ENCODE data around the gene HYKK. TPM values are rescaled to one million over a fixed set of nuclear protein-coding genes. Genes with fewer than 3 reads are reported as not detected.

Gene HYKK, protein sequence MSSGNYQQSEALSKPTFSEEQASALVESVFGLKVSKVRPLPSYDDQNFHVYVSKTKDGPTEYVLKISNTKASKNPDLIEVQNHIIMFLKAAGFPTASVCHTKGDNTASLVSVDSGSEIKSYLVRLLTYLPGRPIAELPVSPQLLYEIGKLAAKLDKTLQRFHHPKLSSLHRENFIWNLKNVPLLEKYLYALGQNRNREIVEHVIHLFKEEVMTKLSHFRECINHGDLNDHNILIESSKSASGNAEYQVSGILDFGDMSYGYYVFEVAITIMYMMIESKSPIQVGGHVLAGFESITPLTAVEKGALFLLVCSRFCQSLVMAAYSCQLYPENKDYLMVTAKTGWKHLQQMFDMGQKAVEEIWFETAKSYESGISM
- 5.6 to 7.0 TPM (median 6.0 TPM) in 3 replicates for total RNA-seq

DNA sequence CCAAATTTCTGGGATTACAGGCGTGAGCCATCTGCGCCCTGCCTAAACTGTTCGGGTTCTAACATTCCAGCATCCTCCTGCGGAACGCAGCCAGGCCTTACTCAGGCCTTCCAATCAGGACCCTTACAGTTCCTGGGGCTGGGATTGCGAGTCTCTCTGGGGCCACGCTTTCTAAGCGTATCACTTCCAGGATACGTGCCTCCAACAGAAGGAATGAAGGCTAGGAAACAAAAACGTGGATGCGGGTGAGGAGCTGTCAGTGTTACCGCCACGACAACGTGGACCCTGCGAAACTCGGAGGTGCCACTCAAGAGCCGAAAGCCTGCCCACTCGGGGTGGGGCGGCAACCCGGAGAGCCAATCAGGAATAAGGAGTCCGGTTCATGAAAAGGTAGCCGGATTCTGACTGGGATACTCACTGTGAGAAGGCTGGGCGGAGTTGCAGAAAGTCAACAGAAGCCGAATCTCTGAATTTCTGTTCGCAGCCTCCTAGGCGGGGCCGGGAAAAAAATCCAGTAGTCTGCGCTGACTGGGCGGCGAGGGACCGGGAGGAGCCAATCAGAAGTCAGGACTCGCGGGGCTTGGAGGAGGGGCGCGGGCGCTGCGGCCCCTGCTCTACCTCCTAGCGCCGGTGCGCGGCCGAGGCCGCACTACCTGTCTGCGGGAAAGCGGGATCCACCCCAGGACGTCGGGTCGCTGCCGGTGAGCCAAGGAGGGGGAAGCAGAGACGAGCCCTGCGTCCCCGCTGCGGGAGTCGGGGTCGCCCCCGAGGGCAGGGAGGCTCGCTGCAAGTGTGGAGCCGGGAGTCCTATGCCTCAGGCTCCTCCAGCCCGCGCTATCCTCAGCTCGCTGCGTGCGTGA lies at the start of gene HYKK:
Gene HYKK (plus strand): TSS at position 607 of the 860 bp plus-strand sequence. CDS start 5,512 bp downstream, outside the sequence.
- peak within 1 kb of the TSS; percentile 95 for H3K27ac Mint-ChIP-seq
- H3K4me3 Mint-ChIP-seq, result peak within 1 kb of the TSS; percentile 83

DNA sequence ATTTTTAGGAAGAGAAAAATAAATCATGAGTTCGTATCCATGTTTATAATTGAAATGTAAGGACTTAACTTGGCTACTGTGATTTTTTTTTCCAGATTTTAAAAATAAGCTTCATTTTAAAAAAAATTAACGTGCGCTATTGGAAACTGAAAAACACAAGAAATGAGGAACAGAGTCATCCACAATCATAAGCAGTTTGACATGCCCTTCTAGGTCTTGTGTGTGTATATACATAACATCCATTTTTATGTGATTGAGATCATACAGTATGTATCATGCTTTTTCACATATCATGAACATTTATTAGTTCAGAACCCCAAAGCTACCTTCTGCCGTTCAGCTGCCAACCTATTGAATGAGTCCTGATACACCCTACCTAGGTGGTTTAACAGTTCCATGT lies 46.6 kb upstream of the HYKK start:
- no peak overlapping the region for H3K4me3 Mint-ChIP-seq
- peaks cover 43% of the 10 kb centered on the region for H3K4me1 Mint-ChIP-seq
- no peaks in the 10 kb centered on the region for H3K27me3 Mint-ChIP-seq (ENCODE audit: low read depth)
- TF ChIP-seq, protein P1, sequence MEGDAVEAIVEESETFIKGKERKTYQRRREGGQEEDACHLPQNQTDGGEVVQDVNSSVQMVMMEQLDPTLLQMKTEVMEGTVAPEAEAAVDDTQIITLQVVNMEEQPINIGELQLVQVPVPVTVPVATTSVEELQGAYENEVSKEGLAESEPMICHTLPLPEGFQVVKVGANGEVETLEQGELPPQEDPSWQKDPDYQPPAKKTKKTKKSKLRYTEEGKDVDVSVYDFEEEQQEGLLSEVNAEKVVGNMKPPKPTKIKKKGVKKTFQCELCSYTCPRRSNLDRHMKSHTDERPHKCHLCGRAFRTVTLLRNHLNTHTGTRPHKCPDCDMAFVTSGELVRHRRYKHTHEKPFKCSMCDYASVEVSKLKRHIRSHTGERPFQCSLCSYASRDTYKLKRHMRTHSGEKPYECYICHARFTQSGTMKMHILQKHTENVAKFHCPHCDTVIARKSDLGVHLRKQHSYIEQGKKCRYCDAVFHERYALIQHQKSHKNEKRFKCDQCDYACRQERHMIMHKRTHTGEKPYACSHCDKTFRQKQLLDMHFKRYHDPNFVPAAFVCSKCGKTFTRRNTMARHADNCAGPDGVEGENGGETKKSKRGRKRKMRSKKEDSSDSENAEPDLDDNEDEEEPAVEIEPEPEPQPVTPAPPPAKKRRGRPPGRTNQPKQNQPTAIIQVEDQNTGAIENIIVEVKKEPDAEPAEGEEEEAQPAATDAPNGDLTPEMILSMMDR (IDR thresholded peaks at IDR 0.05; ENCODE audit: unreplicated experiment), result no peak
- H3K9me3 Mint-ChIP-seq, result no peaks in the 10 kb centered on the region
- H3K36me3 Mint-ChIP-seq, result peaks cover 17% of the 10 kb centered on the region
- no peak overlapping the region for H3K27ac Mint-ChIP-seq
- no peak for DNase-seq (ENCODE audit: low spot score in 2 of 2, unreplicated experiment in 2 of 2)

More for the DNA sequence above, at the start of gene HYKK:
- TF ChIP-seq, protein P1 (IDR thresholded peaks at IDR 0.05; ENCODE audit: unreplicated experiment), result no peak
- peaks cover 1% of the 10 kb centered on the region for H3K36me3 Mint-ChIP-seq
- H3K4me1 Mint-ChIP-seq, result peaks cover 12% of the 10 kb centered on the region
- DNase-seq (ENCODE audit: low spot score in 2 of 2, unreplicated experiment in 2 of 2), result peak; percentile 88 to 93
- H3K9me3 Mint-ChIP-seq, result peaks cover 4% of the 10 kb centered on the region
- H3K27me3 Mint-ChIP-seq (ENCODE audit: low read depth), result no peaks in the 10 kb centered on the region

DNA sequence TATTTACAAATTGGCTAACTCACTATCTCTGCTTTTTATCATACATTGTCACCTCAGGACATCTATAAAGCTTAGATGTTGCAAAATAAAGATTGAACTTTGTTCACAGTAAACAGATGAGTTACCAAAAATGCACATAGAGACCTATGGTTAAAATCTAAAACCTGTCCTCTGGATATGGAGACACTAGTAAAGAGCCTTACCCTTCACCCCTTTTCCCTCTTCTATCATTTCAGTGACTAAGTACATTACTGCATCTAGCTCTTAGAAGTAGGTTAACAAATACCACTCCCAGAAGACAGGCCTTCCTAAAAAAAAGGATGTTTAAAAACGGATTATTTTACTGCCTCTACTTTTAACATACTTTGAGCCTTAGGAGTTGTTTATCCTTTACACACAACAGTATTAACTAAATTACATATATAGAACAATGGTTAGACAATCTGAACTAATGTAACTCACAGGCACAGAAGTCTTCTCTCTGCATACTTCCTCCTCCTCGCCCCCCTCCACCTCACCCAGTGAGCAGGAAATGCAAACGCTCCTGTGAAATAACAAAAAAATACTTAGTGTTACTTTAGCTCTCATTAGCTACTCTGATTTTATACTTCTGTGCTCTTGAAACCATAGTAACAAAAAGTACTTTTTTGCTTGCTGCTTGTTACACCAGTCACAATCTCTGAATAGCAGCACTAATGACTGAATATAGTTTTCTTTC lies 46.0 kb upstream of the HYKK start:
- Mint-ChIP-seq H3K4me3 (no peak overlapping the region), H3K4me1 (peaks cover 37% of the 10 kb centered on the region), H3K36me3 (peaks cover 17% of the 10 kb centered on the region), H3K27ac (peak overlapping the region; percentile 9), H3K27me3 (ENCODE audit: low read depth) (no peaks in the 10 kb centered on the region), H3K9me3 (no peaks in the 10 kb centered on the region)
- DNase-seq (ENCODE audit: low spot score in 2 of 2, unreplicated experiment in 2 of 2), result no peak
- TF ChIP-seq, protein P1 (IDR thresholded peaks at IDR 0.05; ENCODE audit: unreplicated experiment), result no peak

DNA sequence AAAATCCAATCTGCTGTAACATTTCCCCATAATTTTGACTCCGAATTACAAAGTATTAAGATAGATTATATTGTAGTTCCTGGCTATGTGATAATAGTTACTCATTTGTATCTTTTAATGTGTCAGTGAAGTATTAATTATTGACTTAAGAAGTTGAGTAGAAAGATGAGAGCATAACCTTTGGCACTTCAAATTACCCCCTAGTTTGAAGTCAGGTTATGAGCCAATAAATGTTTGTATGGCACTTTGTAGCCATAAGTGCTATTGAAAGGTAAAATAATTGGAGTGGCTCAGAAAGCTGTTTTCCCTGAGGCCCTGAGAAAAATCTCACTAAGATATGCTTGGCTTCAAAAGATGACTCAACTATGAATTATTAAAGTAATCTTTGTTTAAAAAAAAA lies 38.3 kb upstream of the HYKK start:
- Mint-ChIP-seq H3K27me3 (ENCODE audit: low read depth) (no peaks in the 10 kb centered on the region), H3K36me3 (peaks cover 22% of the 10 kb centered on the region), H3K9me3 (no peaks in the 10 kb centered on the region), H3K4me3 (no peak overlapping the region), H3K27ac (no peak overlapping the region), H3K4me1 (peaks cover 3% of the 10 kb centered on the region)
- TF ChIP-seq, protein P1 (IDR thresholded peaks at IDR 0.05; ENCODE audit: unreplicated experiment), result no peak
- DNase-seq (ENCODE audit: low spot score in 2 of 2, unreplicated experiment in 2 of 2), result no peak

DNA sequence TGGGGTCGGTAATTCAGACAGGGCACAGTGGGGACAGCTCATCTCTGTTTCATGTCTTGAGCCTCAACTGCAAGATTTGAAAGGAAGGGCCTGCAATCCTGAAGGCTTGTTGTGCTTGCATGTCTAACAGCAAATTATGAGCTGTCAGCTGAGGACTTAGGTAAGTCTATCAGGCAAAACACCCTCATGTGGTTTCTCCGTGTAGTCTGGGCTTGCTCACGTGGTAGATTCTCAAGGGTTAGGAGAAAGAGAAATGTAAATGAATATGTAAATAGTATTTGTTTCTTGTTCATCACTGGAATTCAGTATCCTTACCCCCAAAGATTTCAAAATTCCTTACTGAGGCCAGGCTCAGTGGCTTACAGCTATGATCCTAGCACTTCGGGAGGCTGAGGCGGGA lies 30.1 kb upstream of the HYKK start:
- H3K4me1 Mint-ChIP-seq, result no peaks in the 10 kb centered on the region
- H3K36me3 Mint-ChIP-seq, result peaks cover 21% of the 10 kb centered on the region
- DNase-seq (ENCODE audit: low spot score in 2 of 2, unreplicated experiment in 2 of 2), result no peak

More for the DNA sequence above, 30.1 kb upstream of the HYKK start:
- no peaks in the 10 kb centered on the region for H3K27me3 Mint-ChIP-seq (ENCODE audit: low read depth)
- H3K27ac Mint-ChIP-seq, result no peak overlapping the region
- H3K4me3 Mint-ChIP-seq, result no peak overlapping the region
- H3K9me3 Mint-ChIP-seq, result no peaks in the 10 kb centered on the region
- TF ChIP-seq, protein P1 (IDR thresholded peaks at IDR 0.05; ENCODE audit: unreplicated experiment), result no peak

All from mesothelial cell of epicardium (in vitro differentiated cells).